Panc1 (cell line): ENCODE measurements around the gene ADAM23.

Experiments used
- POLR2AphosphoS5 ChIP-seq: IDR thresholded peaks from 2 replicates; pipeline ENCODE4 v1.6.1; 2012; ENCODE audit warnings: mild to moderate bottlenecking, low read depth, low read length, moderate library complexity
- REST ChIP-seq, 2 experiments: IDR thresholded peaks; 2 replicates each; pipeline ENCODE4 v1.6.1; 2011 to 2012; ENCODE audit warnings: low read depth in 2 of 2, control low read depth in 1 of 2, low read length in 1 of 2, mild to moderate bottlenecking in 1 of 2, moderate library complexity in 1 of 2; ENCODE audit not compliant: insufficient read depth in 1 of 2
- TF ChIP-seq, protein P1 (sequence below): fragments of 450-650 bp; IDR thresholded peaks from 2 replicates; pipeline ENCODE4 v1.5.1; 2017; ENCODE audit warnings: mild to moderate bottlenecking

DNA sequence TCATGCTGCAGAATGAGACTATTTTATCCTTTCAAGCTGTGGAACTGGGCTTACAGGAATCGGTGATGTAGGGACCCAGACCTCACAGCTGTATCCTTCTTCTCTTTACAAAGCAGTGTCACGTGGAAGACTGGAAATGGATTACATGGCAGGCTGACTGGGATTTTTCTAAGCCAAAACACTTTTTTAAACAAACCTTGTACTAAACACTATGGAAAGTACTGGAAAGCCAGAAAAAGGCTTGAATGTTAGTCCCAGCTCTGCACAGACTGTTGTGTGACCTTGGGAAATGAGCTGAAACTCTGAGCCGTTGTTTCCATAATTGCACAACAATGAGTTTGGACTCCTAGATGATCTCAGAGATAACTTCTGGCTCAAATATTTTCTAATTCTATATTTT, 7.6 kb upstream of the ADAM23 start:
- TF ChIP-seq, protein P1, sequence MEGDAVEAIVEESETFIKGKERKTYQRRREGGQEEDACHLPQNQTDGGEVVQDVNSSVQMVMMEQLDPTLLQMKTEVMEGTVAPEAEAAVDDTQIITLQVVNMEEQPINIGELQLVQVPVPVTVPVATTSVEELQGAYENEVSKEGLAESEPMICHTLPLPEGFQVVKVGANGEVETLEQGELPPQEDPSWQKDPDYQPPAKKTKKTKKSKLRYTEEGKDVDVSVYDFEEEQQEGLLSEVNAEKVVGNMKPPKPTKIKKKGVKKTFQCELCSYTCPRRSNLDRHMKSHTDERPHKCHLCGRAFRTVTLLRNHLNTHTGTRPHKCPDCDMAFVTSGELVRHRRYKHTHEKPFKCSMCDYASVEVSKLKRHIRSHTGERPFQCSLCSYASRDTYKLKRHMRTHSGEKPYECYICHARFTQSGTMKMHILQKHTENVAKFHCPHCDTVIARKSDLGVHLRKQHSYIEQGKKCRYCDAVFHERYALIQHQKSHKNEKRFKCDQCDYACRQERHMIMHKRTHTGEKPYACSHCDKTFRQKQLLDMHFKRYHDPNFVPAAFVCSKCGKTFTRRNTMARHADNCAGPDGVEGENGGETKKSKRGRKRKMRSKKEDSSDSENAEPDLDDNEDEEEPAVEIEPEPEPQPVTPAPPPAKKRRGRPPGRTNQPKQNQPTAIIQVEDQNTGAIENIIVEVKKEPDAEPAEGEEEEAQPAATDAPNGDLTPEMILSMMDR = no peak
- TF ChIP-seq POLR2AphosphoS5 (no peak), REST (IDR thresholded peaks at IDR 0.05; ENCODE audit: insufficient read depth in 1 of 2, low read depth in 2 of 2, low read length in 1 of 2) (no peak)
